ENCODE data around the gene NEK4.

NEK4 gene

DNA sequence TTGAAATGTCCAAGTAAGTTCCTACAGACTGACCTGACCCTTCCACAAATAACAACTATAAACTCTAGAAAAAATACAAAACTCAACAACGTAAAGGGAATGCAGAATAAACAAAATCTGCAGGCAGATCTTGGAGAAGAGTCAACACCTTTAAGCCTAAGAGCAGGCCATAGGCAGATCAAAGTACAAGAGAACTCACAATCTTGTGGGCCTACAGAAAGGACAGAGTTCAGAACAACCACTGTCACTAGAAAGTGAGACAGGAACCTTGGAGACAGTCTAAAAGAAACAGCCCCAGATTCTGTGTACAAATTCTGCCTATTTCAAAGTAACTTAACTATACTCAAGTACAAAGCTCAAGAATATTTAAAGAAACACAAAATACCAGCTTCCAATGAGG lies 31.0 kb downstream of the NEK4 start:
- no peak for TF ChIP-seq EP300 (IDR thresholded peaks at IDR 0.05; ENCODE audit: borderline replicate concordance)
- TF ChIP-seq FOXM1 (IDR thresholded peaks at IDR 0.05; ENCODE audit: borderline replicate concordance, low read depth): no peak
- TF ChIP-seq NFIC (IDR thresholded peaks at IDR 0.05): no peak
- no peak for TF ChIP-seq YY1 (IDR thresholded peaks at IDR 0.05; ENCODE audit: low read depth)
- no peak for TF ChIP-seq RAD21 (IDR thresholded peaks at IDR 0.05; ENCODE audit: low read depth)
- TF ChIP-seq TCF12 (IDR thresholded peaks at IDR 0.05; ENCODE audit: low read depth): no peak
- no peak for TF ChIP-seq CEBPB (IDR thresholded peaks at IDR 0.05)
- TF ChIP-seq, protein P1, sequence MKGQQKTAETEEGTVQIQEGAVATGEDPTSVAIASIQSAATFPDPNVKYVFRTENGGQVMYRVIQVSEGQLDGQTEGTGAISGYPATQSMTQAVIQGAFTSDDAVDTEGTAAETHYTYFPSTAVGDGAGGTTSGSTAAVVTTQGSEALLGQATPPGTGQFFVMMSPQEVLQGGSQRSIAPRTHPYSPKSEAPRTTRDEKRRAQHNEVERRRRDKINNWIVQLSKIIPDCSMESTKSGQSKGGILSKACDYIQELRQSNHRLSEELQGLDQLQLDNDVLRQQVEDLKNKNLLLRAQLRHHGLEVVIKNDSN (IDR thresholded peaks at IDR 0.05): no peak
- TF ChIP-seq TAF1 (IDR thresholded peaks at IDR 0.05; ENCODE audit: low read depth): no peak
- TF ChIP-seq, protein P2, sequence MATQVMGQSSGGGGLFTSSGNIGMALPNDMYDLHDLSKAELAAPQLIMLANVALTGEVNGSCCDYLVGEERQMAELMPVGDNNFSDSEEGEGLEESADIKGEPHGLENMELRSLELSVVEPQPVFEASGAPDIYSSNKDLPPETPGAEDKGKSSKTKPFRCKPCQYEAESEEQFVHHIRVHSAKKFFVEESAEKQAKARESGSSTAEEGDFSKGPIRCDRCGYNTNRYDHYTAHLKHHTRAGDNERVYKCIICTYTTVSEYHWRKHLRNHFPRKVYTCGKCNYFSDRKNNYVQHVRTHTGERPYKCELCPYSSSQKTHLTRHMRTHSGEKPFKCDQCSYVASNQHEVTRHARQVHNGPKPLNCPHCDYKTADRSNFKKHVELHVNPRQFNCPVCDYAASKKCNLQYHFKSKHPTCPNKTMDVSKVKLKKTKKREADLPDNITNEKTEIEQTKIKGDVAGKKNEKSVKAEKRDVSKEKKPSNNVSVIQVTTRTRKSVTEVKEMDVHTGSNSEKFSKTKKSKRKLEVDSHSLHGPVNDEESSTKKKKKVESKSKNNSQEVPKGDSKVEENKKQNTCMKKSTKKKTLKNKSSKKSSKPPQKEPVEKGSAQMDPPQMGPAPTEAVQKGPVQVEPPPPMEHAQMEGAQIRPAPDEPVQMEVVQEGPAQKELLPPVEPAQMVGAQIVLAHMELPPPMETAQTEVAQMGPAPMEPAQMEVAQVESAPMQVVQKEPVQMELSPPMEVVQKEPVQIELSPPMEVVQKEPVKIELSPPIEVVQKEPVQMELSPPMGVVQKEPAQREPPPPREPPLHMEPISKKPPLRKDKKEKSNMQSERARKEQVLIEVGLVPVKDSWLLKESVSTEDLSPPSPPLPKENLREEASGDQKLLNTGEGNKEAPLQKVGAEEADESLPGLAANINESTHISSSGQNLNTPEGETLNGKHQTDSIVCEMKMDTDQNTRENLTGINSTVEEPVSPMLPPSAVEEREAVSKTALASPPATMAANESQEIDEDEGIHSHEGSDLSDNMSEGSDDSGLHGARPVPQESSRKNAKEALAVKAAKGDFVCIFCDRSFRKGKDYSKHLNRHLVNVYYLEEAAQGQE (IDR thresholded peaks at IDR 0.05; ENCODE audit: low read depth): no peak
- TF ChIP-seq TEAD4 (IDR thresholded peaks at IDR 0.05): no peak
- TF ChIP-seq ZBTB7A (IDR thresholded peaks at IDR 0.05; ENCODE audit: low read depth): no peak
- TF ChIP-seq, protein P3, sequence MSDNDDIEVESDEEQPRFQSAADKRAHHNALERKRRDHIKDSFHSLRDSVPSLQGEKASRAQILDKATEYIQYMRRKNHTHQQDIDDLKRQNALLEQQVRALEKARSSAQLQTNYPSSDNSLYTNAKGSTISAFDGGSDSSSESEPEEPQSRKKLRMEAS (IDR thresholded peaks at IDR 0.05): no peak
- TF ChIP-seq CREB1 (IDR thresholded peaks at IDR 0.05; ENCODE audit: low read depth): no peak
- TF ChIP-seq EGR1 (IDR thresholded peaks at IDR 0.05): no peak

DNA sequence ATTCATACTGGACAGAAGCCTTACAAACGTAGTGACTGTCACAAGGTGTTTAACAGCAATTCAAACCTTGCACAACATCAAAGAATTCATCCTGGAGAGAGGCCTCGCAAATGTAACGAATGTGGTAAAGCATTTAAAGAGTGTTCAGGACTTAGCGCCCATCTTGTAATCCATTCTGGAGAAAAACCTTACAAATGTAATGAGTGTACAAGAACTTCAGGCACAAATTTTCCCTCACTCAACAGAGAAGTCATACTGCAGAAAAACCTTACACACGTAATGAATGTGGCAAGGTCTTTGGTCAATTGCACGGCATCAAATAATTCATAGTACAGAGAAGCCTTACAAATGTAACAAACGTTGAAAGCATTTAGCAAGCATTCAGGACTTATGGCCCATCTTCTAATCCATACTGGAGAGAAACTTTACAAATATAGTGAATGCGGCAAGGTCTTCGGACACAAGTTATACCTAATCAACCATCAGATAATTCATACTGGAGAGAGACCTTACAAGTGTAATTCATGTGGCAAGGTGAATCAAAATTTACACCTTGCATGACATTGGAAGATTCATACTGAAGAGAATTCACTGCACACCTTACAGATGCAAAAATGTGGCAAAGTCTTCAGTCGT lies 37.4 kb downstream of the NEK4 start:
- TF ChIP-seq ZBTB7A (IDR thresholded peaks at IDR 0.05; ENCODE audit: low read depth) (no peak), EP300 (IDR thresholded peaks at IDR 0.05; ENCODE audit: borderline replicate concordance) (no peak), CEBPB (IDR thresholded peaks at IDR 0.05) (no peak), TAF1 (IDR thresholded peaks at IDR 0.05; ENCODE audit: low read depth) (no peak), FOXM1 (IDR thresholded peaks at IDR 0.05; ENCODE audit: borderline replicate concordance, low read depth) (no peak), TCF12 (IDR thresholded peaks at IDR 0.05; ENCODE audit: low read depth) (no peak), YY1 (IDR thresholded peaks at IDR 0.05; ENCODE audit: low read depth) (no peak), EGR1 (IDR thresholded peaks at IDR 0.05) (no peak), NFIC (IDR thresholded peaks at IDR 0.05) (no peak), TEAD4 (IDR thresholded peaks at IDR 0.05) (no peak)
- TF ChIP-seq, protein P1 (IDR thresholded peaks at IDR 0.05): no peak
- TF ChIP-seq, protein P3 (IDR thresholded peaks at IDR 0.05): no peak
- TF ChIP-seq, protein P2 (IDR thresholded peaks at IDR 0.05; ENCODE audit: low read depth): no peak

DNA sequence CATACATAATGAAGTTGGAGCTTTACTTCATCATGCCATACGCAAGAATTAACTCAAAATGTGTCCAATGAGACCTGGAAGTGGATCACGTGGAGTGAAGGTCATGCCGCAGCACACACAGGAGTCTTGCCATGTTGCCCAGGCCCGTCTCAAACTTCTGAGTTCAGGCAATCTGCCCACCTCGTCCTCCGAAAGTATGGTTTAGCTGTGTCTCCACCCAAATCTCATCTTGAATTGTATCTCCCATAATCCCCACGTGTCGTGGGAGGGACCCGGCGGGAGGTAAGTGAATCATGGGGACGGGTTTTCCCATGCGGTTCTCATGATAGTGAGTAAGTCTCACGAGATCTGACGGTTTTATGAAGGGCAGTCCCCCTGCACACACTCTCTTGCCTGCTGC lies 39.1 kb downstream of the NEK4 start:
- TF ChIP-seq, protein P3 (IDR thresholded peaks at IDR 0.05): no peak
- no peak for TF ChIP-seq CEBPB (IDR thresholded peaks at IDR 0.05)
- TF ChIP-seq TAF1 (IDR thresholded peaks at IDR 0.05; ENCODE audit: low read depth): no peak
- no peak for TF ChIP-seq TEAD4 (IDR thresholded peaks at IDR 0.05)
- TF ChIP-seq, protein P1 (IDR thresholded peaks at IDR 0.05): no peak
- TF ChIP-seq RAD21 (IDR thresholded peaks at IDR 0.05; ENCODE audit: low read depth): no peak
- no peak for TF ChIP-seq ZBTB7A (IDR thresholded peaks at IDR 0.05; ENCODE audit: low read depth)
- TF ChIP-seq NFIC (IDR thresholded peaks at IDR 0.05): no peak
- no peak for TF ChIP-seq EGR1 (IDR thresholded peaks at IDR 0.05)
- TF ChIP-seq YY1 (IDR thresholded peaks at IDR 0.05; ENCODE audit: low read depth): no peak
- no peak for TF ChIP-seq EP300 (IDR thresholded peaks at IDR 0.05; ENCODE audit: borderline replicate concordance)
- TF ChIP-seq FOXM1 (IDR thresholded peaks at IDR 0.05; ENCODE audit: borderline replicate concordance, low read depth): no peak
- no peak for TF ChIP-seq CREB1 (IDR thresholded peaks at IDR 0.05; ENCODE audit: low read depth)
- TF ChIP-seq, protein P2 (IDR thresholded peaks at IDR 0.05; ENCODE audit: low read depth): no peak
- TF ChIP-seq TCF12 (IDR thresholded peaks at IDR 0.05; ENCODE audit: low read depth): no peak

Measured in Ishikawa (cell line).